HL-60 (cell line): ENCODE data around the gene WSCD1.

Source experiments
- CTCF ChIP-seq: IDR thresholded peaks from one replicate; pipeline ENCODE4 v1.5.1; 2011; ENCODE audit warnings: low read length, control low read depth, inconsistent platforms; ENCODE audit not compliant: insufficient read depth
- GABPA ChIP-seq: IDR thresholded peaks from 2 replicates; pipeline ENCODE4 v1.6.1; 2012; ENCODE audit warnings: low read depth

- TF ChIP-seq CTCF = no peak
- no peak for TF ChIP-seq GABPA
Measured at GRCh38 chr17:6077752-6078151, 7.6 kb downstream of the WSCD1 start.
